ENCODE results near the gene ATOH8.

- TF ChIP-seq GATA3 (IDR thresholded peaks at IDR 0.05; ENCODE audit: low read depth, low read length) (no peak), GATA2 (IDR thresholded peaks at IDR 0.05; ENCODE audit: low read depth, low read length) (no peak)
These were observed 70.2 kb downstream of the ATOH8 start for GRCh38 chr2:85823951-85824350.

All from SH-SY5Y (cell line).